ENCODE data around the gene RAB44. TPM values are rescaled to one million over a fixed set of nuclear protein-coding genes. Genes with fewer than 3 reads are reported as not detected.

RAB44 gene
- total RNA-seq, 1 donor from 2014 or later = 0.20 TPM

DNA sequence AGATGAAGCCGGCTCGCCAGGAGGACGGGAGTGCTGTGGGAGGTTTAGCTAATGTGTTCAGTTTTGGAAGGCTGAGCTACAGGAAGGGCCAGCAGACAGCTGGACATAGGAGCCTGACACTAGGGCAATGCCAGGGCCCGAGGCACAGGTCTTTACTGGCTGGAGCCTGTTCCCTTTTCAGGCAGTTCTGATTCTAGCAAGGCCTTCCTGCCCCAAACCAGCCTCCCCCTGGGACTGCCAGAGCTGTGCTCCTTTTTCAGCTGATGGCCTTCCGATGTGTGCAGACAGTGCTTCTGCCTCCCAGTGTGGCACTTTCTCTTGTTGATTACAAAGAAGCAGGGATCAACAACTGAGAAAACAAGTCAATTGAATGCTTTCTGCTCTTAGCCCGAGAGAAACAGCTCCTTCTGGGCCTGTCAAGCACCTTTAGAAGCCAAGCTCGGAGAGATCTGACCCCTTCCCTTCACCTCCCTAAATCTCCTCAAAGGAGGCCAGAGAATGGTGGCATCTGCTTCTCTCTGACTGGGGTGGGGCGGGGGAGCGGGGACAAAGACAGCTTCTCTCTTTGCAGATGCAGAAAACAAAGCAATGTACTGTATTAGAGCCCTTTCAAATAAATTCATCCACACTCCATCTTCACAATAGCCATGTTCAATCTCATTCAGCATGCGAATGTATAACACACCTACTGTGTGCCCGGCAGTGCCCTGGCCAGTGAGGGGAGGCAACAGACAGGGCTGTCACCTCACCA lies 63.2 kb downstream of the RAB44 start:
- ChIA-PET CTCF (interaction anchor here (0.6 to 7.1 kb wide), 9 partner anchors 21 to 450 kb away, joined by 3 to 121 read pairs (median 4); no protein-coding TSS in a partner anchor), POLR2A (interaction anchor here (0.6 to 9.9 kb wide), 3 partner anchors 28 to 415 kb away, joined by 3 to 226 read pairs (median 3); partner anchors contain the start of gene CDKN1A)
- no peak for ATAC-seq (ENCODE audit: low read depth)
- Mint-ChIP-seq H3K36me3 (ENCODE audit: low read depth) (peaks cover 2% of the 10 kb centered on the region), H3K4me1 (peaks cover 50% of the 10 kb centered on the region), H3K27me3 (no peaks in the 10 kb centered on the region), H3K9me3 (no peaks in the 10 kb centered on the region), H3K4me3 (no peak overlapping the region), H3K27ac (no peak overlapping the region)
- intact Hi-C loops (cut with micrococcal nuclease) = no loop called here
- TF ChIP-seq, protein P1, sequence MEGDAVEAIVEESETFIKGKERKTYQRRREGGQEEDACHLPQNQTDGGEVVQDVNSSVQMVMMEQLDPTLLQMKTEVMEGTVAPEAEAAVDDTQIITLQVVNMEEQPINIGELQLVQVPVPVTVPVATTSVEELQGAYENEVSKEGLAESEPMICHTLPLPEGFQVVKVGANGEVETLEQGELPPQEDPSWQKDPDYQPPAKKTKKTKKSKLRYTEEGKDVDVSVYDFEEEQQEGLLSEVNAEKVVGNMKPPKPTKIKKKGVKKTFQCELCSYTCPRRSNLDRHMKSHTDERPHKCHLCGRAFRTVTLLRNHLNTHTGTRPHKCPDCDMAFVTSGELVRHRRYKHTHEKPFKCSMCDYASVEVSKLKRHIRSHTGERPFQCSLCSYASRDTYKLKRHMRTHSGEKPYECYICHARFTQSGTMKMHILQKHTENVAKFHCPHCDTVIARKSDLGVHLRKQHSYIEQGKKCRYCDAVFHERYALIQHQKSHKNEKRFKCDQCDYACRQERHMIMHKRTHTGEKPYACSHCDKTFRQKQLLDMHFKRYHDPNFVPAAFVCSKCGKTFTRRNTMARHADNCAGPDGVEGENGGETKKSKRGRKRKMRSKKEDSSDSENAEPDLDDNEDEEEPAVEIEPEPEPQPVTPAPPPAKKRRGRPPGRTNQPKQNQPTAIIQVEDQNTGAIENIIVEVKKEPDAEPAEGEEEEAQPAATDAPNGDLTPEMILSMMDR (IDR thresholded peaks at IDR 0.05) = no peak
- no peak for DNase-seq

DNA sequence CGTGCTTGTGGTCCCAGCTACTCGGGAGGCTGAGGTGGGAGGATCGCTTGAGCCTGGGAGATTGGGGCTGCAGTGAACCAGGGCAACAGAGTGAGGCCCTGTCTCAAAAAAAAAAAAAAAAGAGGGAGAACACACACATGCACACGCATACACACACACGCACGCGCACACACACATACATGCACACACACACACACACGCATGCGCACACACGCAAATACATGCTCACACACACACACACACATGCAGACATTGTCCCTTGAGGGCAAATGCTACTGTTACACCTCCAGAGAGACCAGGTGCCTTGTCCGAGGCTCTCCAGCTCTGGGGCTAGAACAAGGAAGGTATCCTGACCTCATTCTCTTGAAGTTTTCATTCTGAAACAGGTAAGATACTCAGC lies 64.5 kb downstream of the RAB44 start:
- H3K36me3 Mint-ChIP-seq (ENCODE audit: low read depth) = no peaks in the 10 kb centered on the region
- peaks cover 50% of the 10 kb centered on the region for H3K4me1 Mint-ChIP-seq
- intact Hi-C loops (cut with micrococcal nuclease) = no loop called here
- DNase-seq = no peak
- ChIA-PET CTCF (interaction anchor here (1.0 to 7.1 kb wide), 4 partner anchors 80 to 448 kb away, joined by 3 to 121 read pairs (median 40); no protein-coding TSS in a partner anchor), POLR2A (no interaction called here)
- no peaks in the 10 kb centered on the region for H3K9me3 Mint-ChIP-seq
- TF ChIP-seq, protein P1 (IDR thresholded peaks at IDR 0.05) = no peak
- H3K4me3 Mint-ChIP-seq = no peak overlapping the region
- no peak for ATAC-seq (ENCODE audit: low read depth)
- H3K27ac Mint-ChIP-seq = no peak overlapping the region
- no peaks in the 10 kb centered on the region for H3K27me3 Mint-ChIP-seq

DNA sequence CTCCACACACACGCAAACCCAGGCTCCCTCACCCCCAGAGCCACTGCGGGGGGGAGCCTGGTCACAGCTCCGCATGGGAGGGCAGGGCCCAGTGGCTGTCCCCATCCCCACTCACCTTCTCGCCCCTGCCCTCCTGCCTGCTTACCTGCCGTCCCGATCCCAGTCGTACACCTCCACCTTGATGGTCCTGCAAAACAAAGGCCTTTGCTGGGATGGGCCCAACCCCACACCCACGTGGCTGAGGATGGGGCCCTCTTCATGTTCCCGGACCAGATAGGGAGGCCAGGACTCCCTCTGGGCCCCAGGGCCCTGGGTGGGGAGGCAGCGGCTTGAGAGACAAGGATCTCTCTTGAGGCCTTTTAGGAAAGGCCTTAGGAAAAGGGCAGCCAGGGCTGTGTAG lies 67.6 kb downstream of the RAB44 start:
- Mint-ChIP-seq H3K36me3 (ENCODE audit: low read depth) (no peaks in the 10 kb centered on the region), H3K27ac (no peak overlapping the region), H3K4me3 (no peak overlapping the region), H3K9me3 (no peaks in the 10 kb centered on the region), H3K4me1 (peaks cover 46% of the 10 kb centered on the region), H3K27me3 (no peaks in the 10 kb centered on the region)
- TF ChIP-seq, protein P1 (IDR thresholded peaks at IDR 0.05) = no peak
- DNase-seq (no peak), ATAC-seq (ENCODE audit: low read depth) (no peak)
- ChIA-PET POLR2A (interaction anchor here (0.7 to 1.7 kb wide), 9 partner anchors 10 to 405 kb away, joined by 3 to 21 read pairs (median 4); partner anchors contain the start of genes PIM1 and PPIL1), CTCF (interaction anchor here (0.8 to 7.7 kb wide), 12 partner anchors 17 to 444 kb away, joined by 3 to 98 read pairs (median 8); partner anchors contain the start of genes C6orf89, MTCH1 and PPIL1)
- intact Hi-C loops (cut with micrococcal nuclease) = no loop called here

DNA sequence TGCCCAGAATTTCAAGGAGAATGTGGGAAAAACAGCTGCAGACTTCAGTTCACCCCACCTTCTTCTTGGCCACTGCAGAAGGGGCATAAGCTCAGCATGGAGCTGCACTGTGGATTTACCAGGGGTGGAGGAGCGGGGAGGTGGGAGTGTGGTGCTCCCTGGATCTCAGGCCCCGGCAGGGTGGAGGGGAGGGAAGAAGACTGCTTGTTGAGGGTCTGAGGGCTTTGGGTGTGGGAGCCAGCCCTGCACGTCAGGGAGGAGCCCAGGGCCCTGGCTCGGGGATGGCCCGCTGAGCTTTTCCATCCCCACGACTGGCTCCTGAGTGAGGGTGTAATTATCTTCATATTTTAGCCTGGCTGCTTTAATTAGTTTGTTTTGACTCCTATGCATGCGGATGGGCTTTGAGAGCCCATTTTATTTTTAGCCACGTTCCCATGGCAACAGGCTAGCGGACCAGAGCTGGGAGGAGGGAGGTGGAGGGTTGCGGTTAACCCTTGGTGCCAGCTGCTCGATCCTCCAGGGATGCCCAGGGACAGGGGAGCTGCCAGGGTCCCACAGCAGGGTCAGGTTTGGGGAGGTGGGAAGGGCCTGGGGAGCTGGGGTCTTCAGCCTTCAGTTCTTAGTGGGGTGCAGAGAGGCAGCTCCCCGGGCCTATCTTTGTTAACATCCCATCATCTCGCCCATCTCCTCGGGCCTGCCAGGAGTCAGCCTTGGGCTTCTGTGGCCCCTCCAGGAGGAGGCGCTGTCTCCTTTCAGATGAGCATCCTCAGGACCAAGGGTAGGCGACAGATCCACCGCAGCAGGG lies 68.2 kb downstream of the RAB44 start:
- ChIA-PET CTCF (interaction anchor here (0.7 to 7.7 kb wide), 20 partner anchors 11 to 447 kb away, joined by 3 to 98 read pairs (median 5); partner anchors contain the start of genes C6orf89, MTCH1 and PPIL1), POLR2A (interaction anchor here (0.5 to 1.7 kb wide), 10 partner anchors 10 to 404 kb away, joined by 3 to 21 read pairs (median 5); partner anchors contain the start of genes PIM1 and PPIL1)
- no peaks in the 10 kb centered on the region for H3K9me3 Mint-ChIP-seq
- H3K27me3 Mint-ChIP-seq = no peaks in the 10 kb centered on the region
- H3K27ac Mint-ChIP-seq = peak overlapping the region; percentile 24
- ATAC-seq (ENCODE audit: low read depth) = peak; percentile 92
- peak; percentile 66 for DNase-seq
- intact Hi-C loops (cut with micrococcal nuclease) = loop anchor here (1.0 kb wide), 5 partner anchors 17 to 445 kb away; partner anchors contain the start of gene C6orf89
- no peaks in the 10 kb centered on the region for H3K36me3 Mint-ChIP-seq (ENCODE audit: low read depth)
- H3K4me1 Mint-ChIP-seq = peaks cover 48% of the 10 kb centered on the region
- H3K4me3 Mint-ChIP-seq = peak overlapping the region; percentile 44
- TF ChIP-seq, protein P1 (IDR thresholded peaks at IDR 0.05) = peak; percentile 63

Measured in activated B cell treated with CpG ODN at 0.5 μM for 24 hours (primary cell).